Hematopoietic multipotent progenitor cell treated with erythropoietin and hydrocortisone succinate and interleukin-3 and kit ligand, for 15 days (in vitro differentiated cells): ENCODE results near the gene ORAI3.
A peak's percentile ranks its signal among the peaks of the same experiment; 100 is the strongest.

Experiments
- DNase-seq: peaks from one replicate; pipeline ENCODE4 v3.0.0-alpha.2; 2015; ENCODE audit warnings: low spot score

The ORAI3 gene

GRCh38 chr16:30947859-30948666 lies 805 bp upstream of the ORAI3 start:
- DNase-seq, result peak; percentile 55

- DNase-seq, result peak; percentile 77
These were observed 1.0 kb downstream of the ORAI3 start for GRCh38 chr16:30949650-30950515.

- no peak for DNase-seq
These were observed 1.7 kb downstream of the ORAI3 start for GRCh38 chr16:30950516-30951065.

- no peak for DNase-seq
These were observed 2.3 kb downstream of the ORAI3 start for GRCh38 chr16:30951193-30951592.

GRCh38 chr16:30951750-30952149 lies 2.9 kb downstream of the ORAI3 start:
- DNase-seq, result no peak

GRCh38 chr16:30953111-30953510 lies 4.2 kb downstream of the ORAI3 start:
- no peak for DNase-seq

- peak; percentile 76 for DNase-seq
These were observed 4.8 kb downstream of the ORAI3 start for GRCh38 chr16:30953511-30954124.

GRCh38 chr16:30954993-30955392 lies 6.1 kb downstream of the ORAI3 start:
- no peak for DNase-seq

- peak; percentile 87 for DNase-seq
These were observed 8.0 kb downstream of the ORAI3 start for GRCh38 chr16:30956601-30957455.

- DNase-seq, result peak; percentile 96
These were observed 8.7 kb downstream of the ORAI3 start, which contains the start of gene SETD1A for GRCh38 chr16:30957456-30958174. TSS of gene SETD1A (plus strand) at chr16:30957754. CDS start at chr16:30958732, 978 bp downstream.

GRCh38 chr16:30958175-30959079 lies 9.6 kb downstream of the ORAI3 start:
- peak; percentile 32 for DNase-seq

GRCh38 chr16:30961384-30961783 lies 12.5 kb downstream of the ORAI3 start:
- no peak for DNase-seq

GRCh38 chr16:30963925-30964511 lies 15.2 kb downstream of the ORAI3 start:
- DNase-seq, result no peak

GRCh38 chr16:30964574-30965226 lies 15.8 kb downstream of the ORAI3 start:
- DNase-seq, result no peak

- DNase-seq, result no peak
These were observed 16.6 kb downstream of the ORAI3 start for GRCh38 chr16:30965436-30965835.

GRCh38 chr16:30966033-30966619 lies 17.3 kb downstream of the ORAI3 start:
- DNase-seq, result no peak

GRCh38 chr16:30967795-30968194 lies 18.9 kb downstream of the ORAI3 start:
- DNase-seq, result no peak

- DNase-seq, result no peak
These were observed 20.5 kb downstream of the ORAI3 start for GRCh38 chr16:30969246-30969842.
